Uterus (tissue), 2 donors: ENCODE measurements around the gene PRKN.

Source experiments
- POLR2A ChIP-seq, 2 donors: fragments of 450-650 bp; IDR thresholded peaks; one replicate each; pipeline ENCODE4 v1.6.1; 2016; ENCODE audit warnings: antibody characterized with exemption in 2 of 2, mild to moderate bottlenecking in 1 of 2, moderate library complexity in 1 of 2
- TF ChIP-seq, protein P1 (sequence below), 4 experiments: fragments of 200-600 bp in 2 of 4; fragments of 450-650 bp in 2 of 4; sonication (generic) in 2 of 4; IDR thresholded peaks; one replicate each; pipeline ENCODE4 v1.5.1; 2016 to 2019; ENCODE audit warnings: antibody characterized with exemption in 4 of 4, mild to moderate bottlenecking in 2 of 4, moderate library complexity in 1 of 4

DNA sequence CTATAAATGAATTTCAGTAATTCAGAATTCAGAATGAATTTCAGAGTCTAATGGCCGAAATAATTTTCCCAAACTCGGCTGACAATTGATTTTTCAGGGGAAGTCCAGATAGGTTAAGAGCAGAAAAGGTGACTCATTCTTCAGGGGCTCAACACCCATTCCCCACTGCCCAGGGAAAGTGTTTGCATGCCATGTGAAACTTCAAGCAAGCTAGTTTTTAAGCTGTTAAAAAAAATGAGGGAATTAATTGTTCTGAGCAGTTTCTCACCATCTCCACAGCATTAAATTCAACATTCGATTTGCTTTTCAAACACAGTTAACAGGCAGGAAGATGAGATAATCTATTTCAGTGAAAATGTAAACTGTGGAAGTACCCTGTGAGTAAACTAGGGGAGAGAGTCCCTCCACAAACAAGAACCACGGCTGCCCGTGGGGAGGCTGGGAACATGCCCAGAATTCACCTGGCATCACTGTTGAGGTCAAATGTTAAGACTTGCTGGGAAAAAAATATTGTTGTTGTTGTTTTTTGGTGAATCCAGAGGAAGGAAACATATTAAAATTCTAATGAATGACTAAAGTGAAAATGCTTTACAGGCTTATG, 803.0 kb downstream of the PRKN start:
- TF ChIP-seq, protein P1, sequence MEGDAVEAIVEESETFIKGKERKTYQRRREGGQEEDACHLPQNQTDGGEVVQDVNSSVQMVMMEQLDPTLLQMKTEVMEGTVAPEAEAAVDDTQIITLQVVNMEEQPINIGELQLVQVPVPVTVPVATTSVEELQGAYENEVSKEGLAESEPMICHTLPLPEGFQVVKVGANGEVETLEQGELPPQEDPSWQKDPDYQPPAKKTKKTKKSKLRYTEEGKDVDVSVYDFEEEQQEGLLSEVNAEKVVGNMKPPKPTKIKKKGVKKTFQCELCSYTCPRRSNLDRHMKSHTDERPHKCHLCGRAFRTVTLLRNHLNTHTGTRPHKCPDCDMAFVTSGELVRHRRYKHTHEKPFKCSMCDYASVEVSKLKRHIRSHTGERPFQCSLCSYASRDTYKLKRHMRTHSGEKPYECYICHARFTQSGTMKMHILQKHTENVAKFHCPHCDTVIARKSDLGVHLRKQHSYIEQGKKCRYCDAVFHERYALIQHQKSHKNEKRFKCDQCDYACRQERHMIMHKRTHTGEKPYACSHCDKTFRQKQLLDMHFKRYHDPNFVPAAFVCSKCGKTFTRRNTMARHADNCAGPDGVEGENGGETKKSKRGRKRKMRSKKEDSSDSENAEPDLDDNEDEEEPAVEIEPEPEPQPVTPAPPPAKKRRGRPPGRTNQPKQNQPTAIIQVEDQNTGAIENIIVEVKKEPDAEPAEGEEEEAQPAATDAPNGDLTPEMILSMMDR (IDR thresholded peaks at IDR 0.05): no peak
- TF ChIP-seq POLR2A (IDR thresholded peaks at IDR 0.05): no peak
